IMR-90 (cell line): ENCODE results near the gene MRGPRF. TPM values are rescaled to one million over a fixed set of nuclear protein-coding genes. Genes with fewer than 3 reads are reported as not detected.

Experiments used
- ATAC-seq: fragments of 200-7000 bp; cut with Tn5 transposase; 2 replicates; pipeline ENCODE4 v1.9.1; 2020; ENCODE audit warnings: low read depth, mild to moderate bottlenecking, moderate library complexity
- BruUV-seq: library from RNA; stranded (reverse); fragments of 400-500 nt; replicated peaks from 2 replicates; lab custom pipeline; 2021; lab: Mats Ljungman, UMichigan
- CTCF ChIA-PET: fragments of 300-600 bp; formaldehyde crosslinking; extraction: SDS; loops from one replicate; lab custom pipeline; 2021; ENCODE audit warnings: antibody characterized with exemption; lab: Yijun Ruan, JAX
- POLR2A ChIA-PET: fragments of 300-600 bp; sonication (Branson Sonifier 250); formaldehyde crosslinking; loops from one replicate; lab custom pipeline; 2022; ENCODE audit warnings: antibody characterized with exemption; ENCODE audit not compliant: unreplicated experiment; lab: Charles Lee
- DNase-seq: peaks from one replicate; pipeline ENCODE4 v3.0.0; 2013
- H2AFZ ChIP-seq: replicated peaks from 2 replicates; pipeline ENCODE3; 2013; ENCODE audit warnings: low read length, mild to moderate bottlenecking; ENCODE audit not compliant: poor library complexity
- H2AK5ac ChIP-seq: 2 replicates; pipeline ENCODE4 v1.6.1; 2013; ENCODE audit warnings: low read depth, low read length, inconsistent platforms
- H2AK9ac ChIP-seq: replicated peaks from 2 replicates; pipeline ENCODE3; 2013; ENCODE audit warnings: mild to moderate bottlenecking, low read depth, low read length, moderate library complexity; ENCODE audit not compliant: poor library complexity
- H2BK120ac ChIP-seq: 2 replicates; pipeline ENCODE4 v1.6.1; 2013; ENCODE audit warnings: low read depth, low read length, inconsistent platforms
- H2BK15ac ChIP-seq: 3 replicates; pipeline ENCODE4 v1.6.1; 2013; ENCODE audit warnings: low read depth, low read length, inconsistent platforms
- H2BK20ac ChIP-seq: 2 replicates; pipeline ENCODE4 v1.6.1; 2013; ENCODE audit warnings: low read depth, mild to moderate bottlenecking, inconsistent platforms, low read length, moderate library complexity
- H2BK5ac ChIP-seq: 2 replicates; pipeline ENCODE4 v1.6.1; 2013; ENCODE audit warnings: mild to moderate bottlenecking, low read depth, low read length, inconsistent platforms; ENCODE audit not compliant: poor library complexity, severe bottlenecking
- H3K14ac ChIP-seq: replicated peaks from 2 replicates; pipeline ENCODE4 v1.6.1; 2013; ENCODE audit warnings: low read depth, low read length, inconsistent platforms
- H3K18ac ChIP-seq: 2 replicates; pipeline ENCODE4 v1.6.1; 2013; ENCODE audit warnings: low read depth, low read length, control low read depth
- H3K23ac ChIP-seq: 2 replicates; pipeline ENCODE4 v1.6.1; 2013; ENCODE audit warnings: low read depth, low read length, inconsistent platforms
- H3K27ac ChIP-seq: 2 replicates; pipeline ENCODE4 v1.5.1; 2013; ENCODE audit warnings: mild to moderate bottlenecking, control low read depth, low read length; ENCODE audit not compliant: insufficient read depth
- H3K27me3 ChIP-seq: 2 replicates; pipeline ENCODE4 v1.6.1; 2013; ENCODE audit warnings: low read length; ENCODE audit not compliant: control insufficient read depth, insufficient read depth
- H3K36me3 ChIP-seq: 2 replicates; pipeline ENCODE4 v1.6.1; 2013; ENCODE audit warnings: low read length, mixed read lengths; ENCODE audit not compliant: control insufficient read depth, insufficient read depth
- H3K4ac ChIP-seq: 2 replicates; pipeline ENCODE4 v1.6.1; 2013; ENCODE audit warnings: low read depth, low read length, inconsistent platforms
- H3K4me1 ChIP-seq: 2 replicates; pipeline ENCODE4 v1.6.1; 2013; ENCODE audit warnings: low read length, mixed read lengths; ENCODE audit not compliant: control insufficient read depth, insufficient read depth
- H3K4me2 ChIP-seq: 2 replicates; pipeline ENCODE4 v1.6.1; 2013; ENCODE audit warnings: low read depth, mild to moderate bottlenecking, control low read depth, low read length, moderate library complexity
- H3K4me3 ChIP-seq: 2 replicates; pipeline ENCODE4 v1.5.1; 2013; ENCODE audit warnings: low read depth, mild to moderate bottlenecking, control low read depth, low read length, moderate library complexity; ENCODE audit not compliant: insufficient read depth
- H3K56ac ChIP-seq: 2 replicates; pipeline ENCODE4 v1.6.1; 2013; ENCODE audit warnings: low read length, inconsistent platforms; ENCODE audit not compliant: insufficient read depth; ENCODE audit errors: extremely low read depth
- H3K79me1 ChIP-seq, 2 experiments: 2 replicates each; pipeline ENCODE4 v1.6.1; 2013; ENCODE audit warnings: low read length in 2 of 2, inconsistent platforms in 1 of 2, low read depth in 1 of 2
- H3K9ac ChIP-seq: 2 replicates; pipeline ENCODE4 v1.6.1; 2013; ENCODE audit warnings: low read depth, low read length, control low read depth
- H3K9me1 ChIP-seq: 2 replicates; pipeline ENCODE4 v1.6.1; 2013; ENCODE audit warnings: low read length, inconsistent platforms; ENCODE audit not compliant: insufficient read depth
- H3K9me3 ChIP-seq: 2 replicates; pipeline ENCODE4 v1.6.1; 2013; ENCODE audit warnings: low read length; ENCODE audit not compliant: control insufficient read depth, insufficient read depth
- H4K20me1 ChIP-seq: 2 replicates; pipeline ENCODE4 v1.6.1; 2013; ENCODE audit warnings: low read length, inconsistent platforms; ENCODE audit not compliant: insufficient read depth
- H4K5ac ChIP-seq: 2 replicates; pipeline ENCODE4 v1.6.1; 2013; ENCODE audit warnings: mild to moderate bottlenecking, low read depth, low read length, control low read depth
- H4K8ac ChIP-seq, 2 experiments: 2 replicates each; pipeline ENCODE4 v1.6.1; 2013; ENCODE audit warnings: low read depth in 2 of 2, low read length in 2 of 2, control low read depth in 1 of 2, inconsistent platforms in 1 of 2
- H4K91ac ChIP-seq: 2 replicates; pipeline ENCODE4 v1.6.1; 2013; ENCODE audit warnings: low read depth, low read length, inconsistent platforms; ENCODE audit not compliant: insufficient read depth
- CEBPB ChIP-seq: IDR thresholded peaks from 2 replicates; pipeline ENCODE4 v1.6.1; 2012; ENCODE audit warnings: low read depth, low read length, improper control_type of control experiment
- MXI1 ChIP-seq: IDR thresholded peaks from 2 replicates; pipeline ENCODE4 v1.6.1; 2012; ENCODE audit warnings: low read depth, mild to moderate bottlenecking, low read length, moderate library complexity, borderline replicate concordance
- RAD21 ChIP-seq: IDR thresholded peaks from 2 replicates; pipeline ENCODE4 v1.6.1; 2012; ENCODE audit warnings: low read length, improper control_type of control experiment
- WGBS, 2 experiments: methylation state at CpG; one replicate each; pipeline versions ENCODE4 v1.1.5 to v1.1.7; 2013; ENCODE audit warnings: missing lambda C conversion rate in 2 of 2; ENCODE audit not compliant: insufficient read length in 1 of 2; ENCODE audit errors: extremely low coverage in 2 of 2; 5-methylcytosine and 5-hydroxymethylcytosine counted together
- dilution Hi-C: fragments of 300-500 bp; cut with HindIII; formaldehyde crosslinking; loops from one replicate; pipeline ENCODE4 v1.14.3; 2018; ENCODE audit warnings: low sequenced_read_pairs; ENCODE audit not compliant: unreplicated experiment
- in situ Hi-C: fragments of 300-500 bp; cut with MboI; formaldehyde crosslinking; loops from 3 replicates; pipeline ENCODE4 v1.14.3; 2019; ENCODE audit warnings: low sequenced_read_pairs, inconsistent platforms, mixed read lengths
- intact Hi-C: fragments of 100-400 bp; cut with micrococcal nuclease; formaldehyde crosslinking; loops from 2 replicates; pipeline ENCODE4 v1.10.0; 2022
- polyA plus RNA-seq, 3 experiments: library from polyadenylated mRNA; depleted of rRNA; stranded (reverse); fragments of >200 nt; gene quantifications; 2 replicates each; pipeline ENCODE4 v1.2.3, GENCODE V29; 2012; ENCODE audit warnings: low replicate concordance in 1 of 3
- total RNA-seq: library from RNA; depleted of rRNA; stranded (reverse); fragments of >200 nt; gene quantifications from 2 replicates; pipeline ENCODE4 v1.2.3, GENCODE V29; 2012
- TF ChIP-seq, protein P1 (sequence below): fragments of 150-350 bp; IDR thresholded peaks from 2 replicates; pipeline ENCODE4 v1.6.1; 2017; ENCODE audit warnings: mild to moderate bottlenecking, antibody characterized with exemption, low read length, low read depth

The MRGPRF gene
- total and polyA plus RNA-seq, 2 of the 4 experiments (the other 2 are of a cell fraction): 6.3 to 28.8 TPM

DNA sequence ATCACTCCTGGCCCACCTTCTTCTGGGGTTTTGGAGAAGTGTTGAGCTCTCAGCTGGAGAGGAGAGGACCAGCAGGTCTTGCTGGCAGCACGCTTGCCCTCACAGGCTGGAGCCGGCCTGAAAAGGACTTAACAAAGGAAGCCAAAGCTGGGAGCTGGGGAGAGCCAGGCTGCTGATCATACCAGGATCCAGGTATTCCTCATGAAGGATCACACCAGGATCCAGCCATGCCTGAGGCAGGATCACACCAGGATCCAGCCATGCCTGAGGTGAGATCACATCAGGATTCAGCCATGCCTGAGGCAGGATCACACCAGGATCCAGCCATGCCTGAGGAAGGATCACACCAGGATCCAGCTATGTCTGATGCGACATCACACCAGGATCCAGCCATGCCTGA, 49.3 kb downstream of the MRGPRF start:
- no peak for ATAC-seq

More for the DNA sequence above, 49.3 kb downstream of the MRGPRF start:
- Histone ChIP-seq H3K14ac (no peak overlapping the region), H4K91ac (no peak overlapping the region), H3K9me1 (no peaks in the 10 kb centered on the region), H3K27me3 (peaks cover 32% of the 10 kb centered on the region), H3K4ac (no peak overlapping the region), H2BK120ac (no peak overlapping the region), H4K20me1 (no peaks in the 10 kb centered on the region), H4K5ac (no peak overlapping the region), H3K4me1 (no peaks in the 10 kb centered on the region), H3K18ac (no peak overlapping the region), H2BK15ac (no peak overlapping the region), H2BK20ac (no peak overlapping the region), H3K4me3 (no peak overlapping the region), H3K9me3 (peaks cover 4% of the 10 kb centered on the region; the same call in 1 of the 2 replicates), H3K56ac (no peak overlapping the region), H3K4me2 (no peak overlapping the region), H3K27ac (no peak overlapping the region), H3K36me3 (no peaks in the 10 kb centered on the region), H2AK9ac (no peak overlapping the region), H2BK5ac (no peak overlapping the region), H3K23ac (no peak overlapping the region), H3K79me1 (no peaks in the 10 kb centered on the region), H3K9ac (no peak overlapping the region), H4K8ac (no peak overlapping the region), H2AFZ (no peak overlapping the region), H2AK5ac (no peak overlapping the region)
- WGBS, 2 experiments: 73% methylated on average over 2 of the region's 3 CpGs; no CpG with 5 or more reads in 1 of the 2 experiments
- in situ Hi-C loops (no loop called here), intact Hi-C loops (no loop called here), dilution Hi-C loops (no loop called here)
- POLR2A ChIA-PET: no interaction called here
- TF ChIP-seq MXI1 (no peak), CEBPB (no peak), RAD21 (no peak)
- TF ChIP-seq, protein P1, sequence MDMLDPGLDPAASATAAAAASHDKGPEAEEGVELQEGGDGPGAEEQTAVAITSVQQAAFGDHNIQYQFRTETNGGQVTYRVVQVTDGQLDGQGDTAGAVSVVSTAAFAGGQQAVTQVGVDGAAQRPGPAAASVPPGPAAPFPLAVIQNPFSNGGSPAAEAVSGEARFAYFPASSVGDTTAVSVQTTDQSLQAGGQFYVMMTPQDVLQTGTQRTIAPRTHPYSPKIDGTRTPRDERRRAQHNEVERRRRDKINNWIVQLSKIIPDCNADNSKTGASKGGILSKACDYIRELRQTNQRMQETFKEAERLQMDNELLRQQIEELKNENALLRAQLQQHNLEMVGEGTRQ: no peak
- CTCF ChIA-PET: no interaction called here
- BruUV-seq: no TSS peak
- DNase-seq: peak; percentile 19
